GM21381 (cell line): ENCODE data around the gene LRRC4C.
"Not testable (repeated sequence)": the region's sequence is repeated elsewhere in the genome, so short reads cannot be mapped to it uniquely, and the experiment has no call there.

Source experiments
- ATAC-seq: cut with Tn5 transposase; IDR thresholded peaks from one replicate; pipeline ENCODE4 v1.9.1; 2021; ENCODE audit warnings: mild to moderate bottlenecking, moderate library complexity; ENCODE audit not compliant: unreplicated experiment

Gene LRRC4C

DNA sequence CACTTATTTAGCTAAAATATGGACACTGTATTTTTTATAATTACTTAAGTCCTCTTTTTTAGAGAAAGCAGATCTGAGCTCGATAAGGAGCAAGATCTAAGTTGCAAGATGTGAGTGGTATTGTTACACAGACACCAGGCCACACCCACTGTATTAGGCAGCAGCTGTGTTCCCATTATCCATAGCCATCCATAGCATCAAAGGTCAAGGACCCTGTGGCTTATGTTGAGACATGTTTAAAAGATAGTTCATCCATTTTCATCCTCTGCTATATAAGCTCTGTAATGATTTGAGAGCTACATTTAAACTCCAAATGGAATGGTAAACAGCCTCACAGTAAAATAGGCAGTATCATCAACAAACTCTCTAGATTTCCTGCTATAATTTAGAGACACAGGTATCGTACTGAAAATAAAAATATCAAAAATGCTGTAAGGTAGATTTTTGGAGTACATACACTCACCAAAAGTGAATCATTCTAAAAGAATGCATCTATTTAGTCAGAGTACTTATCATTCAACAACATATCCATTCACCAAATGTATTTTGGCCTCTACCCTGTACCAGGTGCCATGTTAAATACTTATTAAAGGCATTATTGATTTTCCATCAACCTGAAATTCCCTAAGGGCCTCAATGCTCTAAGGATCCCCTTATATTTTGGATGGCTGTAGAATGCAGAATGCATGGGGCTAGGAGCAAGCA is 574.0 kb downstream of the LRRC4C start:
- ATAC-seq: no peak

DNA sequence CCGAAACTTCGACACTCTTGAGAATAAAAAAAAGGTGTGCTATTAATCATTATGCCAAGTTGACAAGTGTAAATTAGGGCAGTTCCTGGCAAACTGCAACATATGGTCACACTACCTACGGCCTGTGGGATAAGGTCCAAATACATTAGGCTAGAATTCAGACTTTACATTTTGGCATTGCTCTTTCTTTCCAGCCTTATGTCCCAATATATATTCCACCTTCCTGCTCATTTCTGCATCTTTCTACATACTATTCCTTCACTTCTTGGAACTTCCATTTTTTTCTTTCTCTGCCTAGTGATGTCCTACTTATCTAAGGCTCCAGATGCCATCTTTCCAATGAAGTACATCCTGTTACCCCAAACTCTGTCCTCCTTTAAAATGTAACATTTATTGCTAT is 577.2 kb downstream of the LRRC4C start:
- ATAC-seq: no peak

DNA sequence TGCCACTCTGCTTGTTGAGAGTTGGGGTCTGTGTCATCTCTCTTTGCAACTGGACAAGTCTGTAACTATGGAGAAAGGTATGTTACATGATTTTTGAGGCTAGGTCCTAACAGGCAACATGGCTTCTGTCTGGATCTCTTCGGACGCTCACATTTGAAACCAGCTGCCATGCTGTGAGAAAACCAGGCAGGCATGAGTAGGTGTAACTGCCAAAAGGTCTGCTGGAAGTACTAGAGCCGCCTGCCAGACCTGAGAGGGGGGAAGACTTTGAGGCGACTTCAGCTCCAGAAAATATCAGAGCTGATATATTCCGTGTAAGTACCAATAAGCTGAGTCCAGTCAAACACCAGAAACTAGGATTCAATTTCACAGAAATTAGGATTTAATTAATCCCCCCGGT is 579.5 kb downstream of the LRRC4C start:
- ATAC-seq: no peak

DNA sequence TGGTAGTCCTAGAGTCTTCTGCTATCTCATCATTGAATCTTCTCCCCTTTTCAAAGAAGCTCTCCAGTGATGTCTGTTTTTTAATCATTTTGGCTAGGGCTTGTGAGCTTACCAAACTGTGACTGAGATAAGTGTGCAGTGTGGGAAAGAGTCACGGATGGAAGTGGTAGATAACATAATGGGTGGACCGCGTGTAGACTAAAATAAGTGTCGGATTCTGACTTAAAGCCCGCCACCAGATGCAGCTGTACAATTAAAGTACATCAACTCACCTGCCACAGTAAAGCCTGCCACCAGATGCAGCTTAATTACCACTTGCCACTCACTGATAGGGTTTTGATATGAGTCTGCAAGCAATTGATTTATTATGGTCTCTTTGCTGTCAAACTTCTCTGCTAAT is 581.5 kb downstream of the LRRC4C start:
- no peak for ATAC-seq

DNA sequence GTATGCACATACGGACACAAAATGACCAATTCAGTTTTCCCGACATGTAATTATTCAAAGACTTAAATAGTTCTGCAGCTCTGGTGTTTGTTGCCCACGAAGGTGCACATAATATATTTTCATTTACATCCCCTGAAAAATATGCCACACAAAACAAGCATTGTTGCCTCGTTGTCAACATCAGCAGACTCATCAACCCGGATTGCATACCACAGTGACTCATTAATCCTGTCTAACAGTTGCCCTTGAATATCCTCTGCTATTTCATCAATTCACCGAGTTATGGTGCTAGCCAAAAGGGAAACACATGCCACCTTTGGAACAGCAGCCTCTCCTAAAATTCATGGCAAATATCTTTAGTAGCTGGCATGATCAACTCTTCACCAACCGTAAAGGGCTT is 582.2 kb downstream of the LRRC4C start:
- ATAC-seq: no peak

- ATAC-seq: no peak
These were observed 591.3 kb downstream of the LRRC4C start for GRCh38 chr11:40867991-40868632.

DNA sequence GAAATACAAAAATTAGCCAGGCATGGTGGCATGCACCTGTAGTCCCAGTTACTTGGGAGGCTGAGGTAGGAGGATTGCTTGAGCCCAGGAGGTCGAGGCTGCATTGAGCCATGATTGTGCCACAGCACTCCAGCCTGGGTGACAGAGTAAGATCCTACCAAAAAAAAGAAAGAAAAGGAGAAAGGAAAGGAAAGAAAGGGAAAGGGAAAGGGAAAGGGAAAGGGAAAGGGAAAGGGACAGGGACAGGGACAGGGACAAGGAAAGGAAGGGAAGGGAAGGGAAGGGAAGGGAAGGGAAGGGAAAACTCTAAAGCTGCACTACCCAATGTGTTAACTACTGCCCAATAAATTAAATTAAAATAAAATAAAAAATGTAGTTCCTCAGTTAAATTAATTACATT is 601.7 kb downstream of the LRRC4C start:
- not testable (repeated sequence) for ATAC-seq

GRCh38 chr11:40842750-40843339 is 616.6 kb downstream of the LRRC4C start:
- no peak for ATAC-seq

DNA sequence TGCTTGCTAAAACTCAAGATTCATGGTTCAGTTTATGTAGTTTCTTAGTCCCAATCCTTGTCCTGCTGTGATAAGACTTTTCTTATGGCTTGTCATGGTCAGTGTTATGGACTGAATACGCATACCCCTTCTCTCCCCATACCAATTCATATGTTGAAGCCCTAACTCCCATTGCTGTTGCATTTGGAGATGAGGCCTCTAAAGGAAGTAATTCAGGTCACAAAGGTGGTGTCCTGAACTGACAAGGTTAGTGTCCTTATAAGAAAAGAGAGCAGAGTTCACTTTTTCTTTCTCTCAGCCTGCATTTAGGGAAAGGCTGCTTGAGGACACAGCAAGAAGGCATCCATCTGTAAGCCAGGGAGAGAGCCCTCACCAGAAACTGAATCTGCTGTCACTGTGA is 618.2 kb downstream of the LRRC4C start:
- ATAC-seq: no peak

DNA sequence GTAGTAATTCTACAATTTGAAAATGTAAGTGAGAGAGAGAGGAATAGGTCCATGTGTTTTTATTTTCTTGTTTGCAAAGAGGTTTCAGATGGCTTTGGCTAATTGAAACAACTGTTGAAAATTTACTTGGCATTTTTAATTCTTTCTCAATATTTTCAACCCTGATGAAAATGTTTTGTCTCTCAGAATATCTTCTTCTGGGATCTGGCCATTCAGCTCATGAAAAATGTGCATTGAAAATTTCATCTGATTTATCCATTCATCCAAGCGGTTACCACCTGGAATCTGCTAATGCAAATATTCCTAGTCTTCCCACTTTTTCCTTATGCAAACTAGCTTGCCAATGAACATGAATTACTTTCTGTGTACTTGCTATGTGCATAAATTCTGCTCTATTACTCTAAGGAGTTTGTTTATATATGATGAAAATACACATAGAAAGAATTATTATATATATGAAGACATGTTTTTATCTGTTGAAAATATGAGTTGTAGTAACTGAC is 621.2 kb downstream of the LRRC4C start:
- no peak for ATAC-seq

GRCh38 chr11:40827116-40827515 is 632.3 kb downstream of the LRRC4C start:
- ATAC-seq: no peak

DNA sequence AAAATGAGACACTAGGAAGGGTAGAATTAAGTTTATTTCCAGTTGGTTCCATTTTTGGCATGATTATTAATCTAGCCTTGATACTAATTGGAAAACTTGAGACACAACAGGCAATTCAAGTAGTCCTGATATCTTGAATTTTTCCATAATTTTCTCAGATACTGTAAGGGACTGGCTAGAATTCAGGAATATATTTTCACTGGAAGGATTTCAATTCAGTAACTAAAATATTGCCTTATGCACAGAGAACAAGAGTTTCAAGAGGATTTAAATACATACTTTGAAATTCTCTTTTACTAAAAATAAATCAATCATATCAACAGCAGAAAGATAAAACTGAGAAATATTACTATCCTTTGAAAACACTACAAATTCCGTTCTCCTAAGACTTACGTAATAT is 632.9 kb downstream of the LRRC4C start:
- ATAC-seq: no peak

DNA sequence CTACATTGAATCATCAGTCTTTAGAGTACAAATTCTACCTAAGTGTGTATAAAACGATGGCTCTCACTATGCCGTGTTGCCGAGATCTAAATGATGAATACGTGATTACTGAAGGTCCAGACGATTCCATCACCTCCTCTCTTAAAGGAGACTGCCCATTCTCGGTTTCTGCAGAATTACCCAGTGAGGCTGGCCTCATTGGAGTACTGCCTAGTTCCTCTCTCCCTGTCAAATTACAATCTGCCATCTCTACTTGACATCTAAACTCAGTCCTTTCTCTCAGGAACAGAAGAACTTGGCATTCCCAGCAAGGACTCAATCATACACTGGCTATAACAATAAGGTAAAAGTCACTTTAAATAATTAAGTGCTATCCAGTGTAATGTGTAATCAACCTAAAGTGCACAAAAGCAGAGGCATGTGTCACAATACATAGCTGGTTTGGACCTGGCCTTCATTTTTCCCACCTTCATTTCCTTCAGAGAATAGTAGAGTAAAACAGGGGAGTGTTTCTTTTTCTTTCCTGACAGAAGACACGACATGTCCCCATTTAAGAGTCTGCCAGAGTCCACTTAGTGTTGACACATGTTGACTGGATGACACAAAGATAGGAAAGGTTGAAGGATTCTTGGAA is 634.1 kb downstream of the LRRC4C start:
- no peak for ATAC-seq

- no peak for ATAC-seq
These were observed 640.2 kb downstream of the LRRC4C start for GRCh38 chr11:40819230-40819629.

- no peak for ATAC-seq
These were observed 642.5 kb downstream of the LRRC4C start for GRCh38 chr11:40816976-40817375.

DNA sequence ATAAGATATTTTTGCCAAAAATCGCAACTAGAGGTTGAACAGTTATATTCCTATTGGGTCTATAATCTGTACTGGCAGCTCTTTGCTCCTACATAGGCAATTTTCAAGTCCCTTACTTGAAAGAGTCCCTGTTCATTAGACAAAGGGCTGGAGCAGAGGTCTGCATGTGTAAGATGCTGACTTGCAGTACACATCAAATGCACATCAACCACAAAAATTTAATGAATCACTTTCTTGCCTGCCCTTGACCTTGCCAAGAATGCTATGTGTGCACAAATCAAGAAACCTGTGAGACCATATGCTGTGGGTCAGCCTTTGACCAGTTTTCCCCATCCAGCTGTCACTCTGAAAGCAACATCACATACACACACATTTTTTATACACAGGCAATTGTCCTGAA is 661.5 kb downstream of the LRRC4C start:
- no peak for ATAC-seq

DNA sequence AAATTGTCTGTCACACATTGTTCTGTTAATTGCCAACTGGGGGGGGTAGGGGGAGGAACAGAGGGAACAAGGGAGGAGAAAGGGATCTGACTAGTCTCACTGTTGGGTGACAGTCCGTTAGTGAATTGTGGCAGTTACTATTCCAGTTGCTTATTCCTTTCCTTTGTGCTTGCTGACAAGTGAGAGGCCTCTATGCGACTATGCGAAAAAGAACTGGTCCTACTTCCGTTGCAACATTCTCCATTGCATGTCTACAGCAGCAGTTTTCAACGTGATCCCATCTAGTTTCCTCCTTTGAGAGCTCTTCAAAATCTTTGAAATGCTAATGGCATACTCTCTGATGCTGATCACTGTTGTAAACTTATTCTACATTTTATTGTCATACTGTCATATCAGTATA is 672.2 kb downstream of the LRRC4C start:
- no peak for ATAC-seq

- no peak for ATAC-seq
These were observed 696.4 kb downstream of the LRRC4C start for GRCh38 chr11:40763046-40763445.

- no peak for ATAC-seq
These were observed 700.1 kb downstream of the LRRC4C start for GRCh38 chr11:40759341-40759740.

DNA sequence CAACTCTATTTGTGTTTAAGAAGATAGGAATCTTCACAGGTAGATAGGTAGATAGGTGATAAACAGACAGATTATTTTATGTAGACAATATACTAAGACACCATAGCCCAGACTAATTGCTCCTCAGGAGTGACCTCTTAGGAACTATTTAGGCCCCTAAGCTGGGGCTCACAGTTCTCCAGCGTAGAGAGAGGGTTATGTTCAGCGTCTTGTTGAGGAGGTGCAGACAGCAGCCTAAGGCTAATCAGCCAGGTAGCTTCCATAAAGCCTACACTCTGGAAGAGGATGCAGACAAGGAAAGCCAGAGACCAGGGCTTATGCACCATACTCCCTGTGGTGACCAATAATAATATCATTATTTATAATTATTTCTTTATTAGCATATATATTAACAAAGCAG is 705.2 kb downstream of the LRRC4C start:
- no peak for ATAC-seq

- no peak for ATAC-seq
These were observed 713.2 kb downstream of the LRRC4C start for GRCh38 chr11:40746282-40746681.

- no peak for ATAC-seq
These were observed 727.3 kb downstream of the LRRC4C start for GRCh38 chr11:40732132-40732531.
